H9 (cell line): ENCODE data around the gene MUC5AC. TPM values are rescaled to one million over a fixed set of nuclear protein-coding genes. Genes with fewer than 3 reads are reported as not detected.

Experiments used
- DNase-seq: peaks from one replicate; pipeline ENCODE4 v3.0.0-alpha.2; 2017
- H2AFZ ChIP-seq: one replicate; pipeline ENCODE4 v1.6.1; 2013; ENCODE audit warnings: mild to moderate bottlenecking, low read length, control low read depth, moderate library complexity
- H2AK5ac ChIP-seq: 2 replicates; pipeline ENCODE4 v1.6.1; 2013; ENCODE audit warnings: low read length, control low read depth, mixed read lengths; ENCODE audit not compliant: insufficient read length
- H2BK120ac ChIP-seq: one replicate; pipeline ENCODE4 v1.6.1; 2013; ENCODE audit warnings: low read depth, mild to moderate bottlenecking, low read length, control low read depth, inconsistent platforms; ENCODE audit not compliant: poor library complexity, severe bottlenecking
- H2BK12ac ChIP-seq: 2 replicates; pipeline ENCODE4 v1.6.1; 2013; ENCODE audit warnings: low read length, control low read depth, mixed read lengths, low read depth; ENCODE audit not compliant: insufficient read length
- H2BK15ac ChIP-seq: 2 replicates; pipeline ENCODE4 v1.6.1; 2013; ENCODE audit warnings: low read depth, low read length, control low read depth
- H2BK20ac ChIP-seq: one replicate; pipeline ENCODE4 v1.6.1; 2013; ENCODE audit warnings: low read depth, mild to moderate bottlenecking, low read length, control low read depth, inconsistent platforms; ENCODE audit not compliant: poor library complexity, severe bottlenecking
- H2BK5ac ChIP-seq: 2 replicates; pipeline ENCODE4 v1.6.1; 2013; ENCODE audit warnings: low read length, control low read depth, mixed read lengths; ENCODE audit not compliant: insufficient read length
- H3K14ac ChIP-seq: 2 replicates; pipeline ENCODE4 v1.6.1; 2013; ENCODE audit warnings: low read length, control low read depth; ENCODE audit not compliant: insufficient read depth
- H3K18ac ChIP-seq: 2 replicates; pipeline ENCODE4 v1.6.1; 2013; ENCODE audit warnings: low read depth, mild to moderate bottlenecking, mixed read lengths, low read length, control low read depth; ENCODE audit not compliant: insufficient read length
- H3K23ac ChIP-seq: 2 replicates; pipeline ENCODE4 v1.6.1; 2013; ENCODE audit warnings: low read length, control low read depth, mixed read lengths, low read depth; ENCODE audit not compliant: insufficient read length
- H3K23me2 ChIP-seq: 2 replicates; pipeline ENCODE4 v1.6.1; 2013; ENCODE audit warnings: low read depth, mild to moderate bottlenecking, mixed read lengths, low read length, control low read depth; ENCODE audit not compliant: insufficient read length, poor library complexity, severe bottlenecking
- H3K27ac ChIP-seq: 2 replicates; pipeline ENCODE4 v1.5.1; 2013; ENCODE audit warnings: low read length, control low read depth, mixed read lengths, low read depth; ENCODE audit not compliant: insufficient read length
- H3K27me3 ChIP-seq: 2 replicates; pipeline ENCODE4 v1.6.1; 2013; ENCODE audit warnings: low read length, control low read depth, inconsistent platforms; ENCODE audit not compliant: insufficient read depth
- H3K4ac ChIP-seq: 2 replicates; pipeline ENCODE4 v1.6.1; 2013; ENCODE audit warnings: low read depth, mild to moderate bottlenecking, control low read depth, inconsistent platforms, low read length, moderate library complexity
- H3K4me1 ChIP-seq: 2 replicates; pipeline ENCODE4 v1.6.1; 2013; ENCODE audit warnings: low read length, control low read depth, inconsistent platforms; ENCODE audit not compliant: insufficient read depth
- H3K4me2 ChIP-seq: 2 replicates; pipeline ENCODE4 v1.6.1; 2013; ENCODE audit warnings: low read length, control low read depth, mixed read lengths; ENCODE audit not compliant: insufficient read length, insufficient read depth
- H3K56ac ChIP-seq: 2 replicates; pipeline ENCODE4 v1.6.1; 2013; ENCODE audit warnings: low read depth, mild to moderate bottlenecking, mixed read lengths, low read length, control low read depth; ENCODE audit not compliant: insufficient read length
- H3K79me1 ChIP-seq: 2 replicates; pipeline ENCODE4 v1.6.1; 2013; ENCODE audit warnings: low read depth, mild to moderate bottlenecking, moderate library complexity, low read length, control low read depth, inconsistent platforms; ENCODE audit not compliant: insufficient read depth, poor library complexity, severe bottlenecking
- H3K79me2 ChIP-seq: 2 replicates; pipeline ENCODE4 v1.6.1; 2013; ENCODE audit warnings: low read length, control low read depth, inconsistent platforms; ENCODE audit not compliant: insufficient read depth
- H3K9ac ChIP-seq: 2 replicates; pipeline ENCODE4 v1.6.1; 2013; ENCODE audit warnings: low read length, control low read depth, mixed read lengths; ENCODE audit not compliant: insufficient read length; ENCODE audit errors: extremely low read depth
- H3K9me3 ChIP-seq: one replicate; pipeline ENCODE4 v1.6.1; 2013; ENCODE audit warnings: low read depth, low read length, inconsistent platforms; ENCODE audit not compliant: control insufficient read depth
- H3T11ph ChIP-seq: one replicate; pipeline ENCODE4 v1.6.1; 2013; ENCODE audit warnings: mild to moderate bottlenecking, low read length, control low read depth, inconsistent platforms
- H4K20me1 ChIP-seq: one replicate; pipeline ENCODE4 v1.6.1; 2013; ENCODE audit not compliant: control insufficient read depth, insufficient read length, insufficient read depth
- H4K5ac ChIP-seq: 2 replicates; pipeline ENCODE4 v1.6.1; 2013; ENCODE audit warnings: low read depth, mild to moderate bottlenecking, mixed read lengths, low read length, control low read depth; ENCODE audit not compliant: insufficient read length
- H4K8ac ChIP-seq: replicated peaks from 2 replicates; pipeline ENCODE4 v1.6.1; 2013; ENCODE audit warnings: low read length, control low read depth, mixed read lengths, low read depth; ENCODE audit not compliant: insufficient read length
- H4K91ac ChIP-seq: 2 replicates; pipeline ENCODE4 v1.6.1; 2013; ENCODE audit warnings: low read depth, mild to moderate bottlenecking, moderate library complexity, mixed read lengths, low read length, control low read depth; ENCODE audit not compliant: insufficient read length
- H3K27ac Mint-ChIP-seq, 3 experiments: 2 replicates in 2 of 3; 3 replicates in 1 of 3; pipeline ENCODE4 v1.8.0; 2020 to 2021; ENCODE audit warnings: mixed read lengths in 3 of 3, mild to moderate bottlenecking in 1 of 3, moderate library complexity in 1 of 3
- H3K27me3 Mint-ChIP-seq: 2 replicates; pipeline ENCODE4 v1.8.0; 2021; ENCODE audit warnings: low read depth, mild to moderate bottlenecking, moderate library complexity, mixed read lengths
- H3K36me3 Mint-ChIP-seq, 3 experiments: 2 replicates in 2 of 3; 3 replicates in 1 of 3; pipeline ENCODE4 v1.8.0; 2020 to 2021; ENCODE audit warnings: low read depth in 3 of 3, mixed read lengths in 3 of 3; ENCODE audit not compliant: insufficient read depth in 1 of 3
- H3K4me1 Mint-ChIP-seq, 2 experiments: 2 replicates each; pipeline ENCODE4 v1.8.0; 2020; ENCODE audit warnings: mixed read lengths in 2 of 2
- H3K4me3 Mint-ChIP-seq, 2 experiments: 2 replicates in 1 of 2; 3 replicates in 1 of 2; pipeline ENCODE4 v1.8.0; 2020 to 2021; ENCODE audit warnings: mild to moderate bottlenecking in 2 of 2, mixed read lengths in 2 of 2, moderate library complexity in 1 of 2
- H3K9me3 Mint-ChIP-seq, 2 experiments: 2 replicates in 1 of 2; 3 replicates in 1 of 2; pipeline ENCODE4 v1.8.0; 2020; ENCODE audit warnings: mild to moderate bottlenecking in 2 of 2, mixed read lengths in 2 of 2, moderate library complexity in 1 of 2
- WGBS: extraction: QIAGEN DNeasy Blood & Tissue Kit; methylation state at CpG from one replicate; pipeline ENCODE4 v1.1.7; 2013; ENCODE audit warnings: missing lambda C conversion rate, low lambda C conversion rate, mixed read lengths; ENCODE audit not compliant: insufficient read length; ENCODE audit errors: extremely low coverage; 5-methylcytosine and 5-hydroxymethylcytosine counted together
- total RNA-seq: library from RNA; stranded (reverse); gene quantifications from 2 replicates; pipeline ENCODE4 v1.2.1, GENCODE V29; 2021
- TF ChIP-seq, protein P1 (sequence below): fragments of 200-600 bp; sonication (generic); conservative IDR thresholded peaks from 3 replicates; pipeline ENCODE4 v1.8.0; 2021; ENCODE audit warnings: antibody characterized with exemption, mild to moderate bottlenecking

The MUC5AC gene
- total RNA-seq, 1 experiment from 2014 or later, result not detected

- H3T11ph ChIP-seq, result no peak overlapping the region
- H2BK12ac ChIP-seq, result no peak overlapping the region
- no CpG with 5 or more reads among the region's 19 CpGs for whole genome bisulfite sequencing
Measured at GRCh38 chr11:1167751-1168231, 10.0 kb downstream of the MUC5AC start.

More at GRCh38 chr11:1167751-1168231, 10.0 kb downstream of the MUC5AC start:
- TF ChIP-seq, protein P1, sequence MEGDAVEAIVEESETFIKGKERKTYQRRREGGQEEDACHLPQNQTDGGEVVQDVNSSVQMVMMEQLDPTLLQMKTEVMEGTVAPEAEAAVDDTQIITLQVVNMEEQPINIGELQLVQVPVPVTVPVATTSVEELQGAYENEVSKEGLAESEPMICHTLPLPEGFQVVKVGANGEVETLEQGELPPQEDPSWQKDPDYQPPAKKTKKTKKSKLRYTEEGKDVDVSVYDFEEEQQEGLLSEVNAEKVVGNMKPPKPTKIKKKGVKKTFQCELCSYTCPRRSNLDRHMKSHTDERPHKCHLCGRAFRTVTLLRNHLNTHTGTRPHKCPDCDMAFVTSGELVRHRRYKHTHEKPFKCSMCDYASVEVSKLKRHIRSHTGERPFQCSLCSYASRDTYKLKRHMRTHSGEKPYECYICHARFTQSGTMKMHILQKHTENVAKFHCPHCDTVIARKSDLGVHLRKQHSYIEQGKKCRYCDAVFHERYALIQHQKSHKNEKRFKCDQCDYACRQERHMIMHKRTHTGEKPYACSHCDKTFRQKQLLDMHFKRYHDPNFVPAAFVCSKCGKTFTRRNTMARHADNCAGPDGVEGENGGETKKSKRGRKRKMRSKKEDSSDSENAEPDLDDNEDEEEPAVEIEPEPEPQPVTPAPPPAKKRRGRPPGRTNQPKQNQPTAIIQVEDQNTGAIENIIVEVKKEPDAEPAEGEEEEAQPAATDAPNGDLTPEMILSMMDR, result no peak
- no peak overlapping the region for H3K27ac Mint-ChIP-seq
- Histone ChIP-seq H4K20me1 (no peaks in the 10 kb centered on the region), H3K56ac (no peak overlapping the region), H3K4ac (no peak overlapping the region), H3K23me2 (no peaks in the 10 kb centered on the region), H2AK5ac (no peak overlapping the region), H4K5ac (no peak overlapping the region), H3K79me1 (no peaks in the 10 kb centered on the region), H3K79me2 (no peaks in the 10 kb centered on the region), H2BK15ac (no peak overlapping the region), H2BK5ac (no peak overlapping the region), H3K23ac (no peak overlapping the region), H3K9ac (no peak overlapping the region), H3K18ac (no peak overlapping the region), H3K4me1 (no peaks in the 10 kb centered on the region), H3K27me3 (no peaks in the 10 kb centered on the region), H3K4me2 (no peak overlapping the region), H2AFZ (no peak overlapping the region), H4K91ac (no peak overlapping the region), H4K8ac (no peak overlapping the region), H3K14ac (no peak overlapping the region), H3K27ac (no peak overlapping the region), H3K9me3 (no peaks in the 10 kb centered on the region), H2BK120ac (no peak overlapping the region), H2BK20ac (no peak overlapping the region)
- no peak overlapping the region for H3K4me3 Mint-ChIP-seq
- DNase-seq, result no peak
- no peaks in the 10 kb centered on the region for H3K4me1 Mint-ChIP-seq
- peaks cover 0 to 4% (median 0%) of the 10 kb centered on the region in 3 experiments; a peak in 2 of 7 replicates for H3K36me3 Mint-ChIP-seq
- peaks cover 31 to 41% of the 10 kb centered on the region in 2 experiments for H3K9me3 Mint-ChIP-seq
- peaks cover 3% of the 10 kb centered on the region for H3K27me3 Mint-ChIP-seq
